Activated T-helper 2 cell treated with anti-CD3 and anti-CD28 coated beads, Interferon-gamma antibody, Interleukin-2, Interleukin-4, amounts not matched to agents 10 μg/mL and 5 μg/mL and 100 μg/mL, durations not matched to agents 14 hours and 24 hours and 36 hours (primary cell): Measurements from ENCODE around the gene AOPEP. TPM values are rescaled to one million over a fixed set of nuclear protein-coding genes. Genes with fewer than 3 reads are reported as not detected.

ENCODE experiments used
- DNase-seq: peaks from one replicate; pipeline ENCODE4 v3.0.0; 2021; ENCODE audit warnings: low spot score
- H3K27ac Mint-ChIP-seq: one replicate; pipeline ENCODE4 v1.8.0; 2021; ENCODE audit warnings: mixed read lengths
- H3K27me3 Mint-ChIP-seq: one replicate; pipeline ENCODE4 v1.8.0; 2021; ENCODE audit warnings: low read depth, mixed read lengths
- H3K36me3 Mint-ChIP-seq: one replicate; pipeline ENCODE4 v1.8.0; 2021; ENCODE audit warnings: low read depth, mixed read lengths
- H3K4me1 Mint-ChIP-seq: one replicate; pipeline ENCODE4 v1.8.0; 2021; ENCODE audit warnings: low read depth, mixed read lengths
- H3K4me3 Mint-ChIP-seq: one replicate; pipeline ENCODE4 v1.8.0; 2021; ENCODE audit warnings: low read depth, mild to moderate bottlenecking, moderate library complexity, mixed read lengths
- H3K9me3 Mint-ChIP-seq: one replicate; pipeline ENCODE4 v1.8.0; 2021; ENCODE audit warnings: mixed read lengths
- intact Hi-C: fragments of 100-400 bp; cut with micrococcal nuclease; formaldehyde crosslinking; loops from one replicate; pipeline ENCODE4 v1.15.1; 2023
- total RNA-seq: library from RNA; stranded (reverse); gene quantifications from 2 replicates; pipeline ENCODE4 v1.2.3, GENCODE V29; 2022

The AOPEP gene
- total RNA-seq, 1 donor from 2014 or later: 24.6 TPM

- Mint-ChIP-seq H3K4me3 (no peak overlapping the region), H3K27me3 (peaks cover 20% of the 10 kb centered on the region), H3K4me1 (peaks cover 5% of the 10 kb centered on the region), H3K9me3 (no peaks in the 10 kb centered on the region), H3K36me3 (peaks cover 3% of the 10 kb centered on the region), H3K27ac (no peak overlapping the region)
- intact Hi-C loops: no loop called here
- DNase-seq: no peak
Measured at GRCh38 chr9:95043826-95044225, 317.3 kb downstream of the AOPEP start.

GRCh38 chr9:95044731-95045508 lies 318.4 kb downstream of the AOPEP start:
- H3K9me3 Mint-ChIP-seq: no peaks in the 10 kb centered on the region
- intact Hi-C loops: no loop called here
- no peak overlapping the region for H3K27ac Mint-ChIP-seq
- H3K4me3 Mint-ChIP-seq: no peak overlapping the region
- H3K27me3 Mint-ChIP-seq: peaks cover 29% of the 10 kb centered on the region
- peaks cover 7% of the 10 kb centered on the region for H3K36me3 Mint-ChIP-seq
- H3K4me1 Mint-ChIP-seq: peaks cover 10% of the 10 kb centered on the region
- no peak for DNase-seq

GRCh38 chr9:95045751-95046150 lies 319.3 kb downstream of the AOPEP start:
- no peak overlapping the region for H3K27ac Mint-ChIP-seq
- no peak for DNase-seq
- peaks cover 33% of the 10 kb centered on the region for H3K27me3 Mint-ChIP-seq
- peaks cover 10% of the 10 kb centered on the region for H3K4me1 Mint-ChIP-seq
- no peak overlapping the region for H3K4me3 Mint-ChIP-seq
- H3K9me3 Mint-ChIP-seq: no peaks in the 10 kb centered on the region
- H3K36me3 Mint-ChIP-seq: peaks cover 7% of the 10 kb centered on the region
- intact Hi-C loops: no loop called here

- Mint-ChIP-seq H3K9me3 (no peaks in the 10 kb centered on the region), H3K27ac (no peak overlapping the region), H3K36me3 (peaks cover 9% of the 10 kb centered on the region), H3K4me1 (peaks cover 10% of the 10 kb centered on the region), H3K4me3 (no peak overlapping the region), H3K27me3 (peaks cover 33% of the 10 kb centered on the region)
- intact Hi-C loops: no loop called here
- no peak for DNase-seq
Measured at GRCh38 chr9:95047452-95048224, 321.1 kb downstream of the AOPEP start.

GRCh38 chr9:95048225-95049087 lies 322.0 kb downstream of the AOPEP start:
- Mint-ChIP-seq H3K27ac (no peak overlapping the region), H3K36me3 (peaks cover 12% of the 10 kb centered on the region), H3K4me1 (peaks cover 10% of the 10 kb centered on the region), H3K4me3 (peak overlapping the region; percentile 76), H3K9me3 (no peaks in the 10 kb centered on the region), H3K27me3 (peaks cover 33% of the 10 kb centered on the region)
- DNase-seq: peak; percentile 23
- intact Hi-C loops: no loop called here

GRCh38 chr9:95049761-95050160 lies 323.3 kb downstream of the AOPEP start:
- peaks cover 10% of the 10 kb centered on the region for H3K4me1 Mint-ChIP-seq
- no peak overlapping the region for H3K4me3 Mint-ChIP-seq
- intact Hi-C loops: no loop called here
- H3K27me3 Mint-ChIP-seq: peaks cover 33% of the 10 kb centered on the region
- no peaks in the 10 kb centered on the region for H3K9me3 Mint-ChIP-seq
- H3K36me3 Mint-ChIP-seq: peaks cover 12% of the 10 kb centered on the region
- DNase-seq: no peak
- H3K27ac Mint-ChIP-seq: no peak overlapping the region

GRCh38 chr9:95053611-95054570 lies 327.4 kb downstream of the AOPEP start:
- intact Hi-C loops: no loop called here
- H3K27ac Mint-ChIP-seq: no peak overlapping the region
- DNase-seq: no peak
- no peaks in the 10 kb centered on the region for H3K9me3 Mint-ChIP-seq
- H3K36me3 Mint-ChIP-seq: peaks cover 8% of the 10 kb centered on the region
- H3K27me3 Mint-ChIP-seq: peaks cover 12% of the 10 kb centered on the region
- H3K4me3 Mint-ChIP-seq: no peak overlapping the region
- peaks cover 7% of the 10 kb centered on the region for H3K4me1 Mint-ChIP-seq

GRCh38 chr9:95055334-95055850 lies 328.9 kb downstream of the AOPEP start:
- no peaks in the 10 kb centered on the region for H3K9me3 Mint-ChIP-seq
- no peak overlapping the region for H3K27ac Mint-ChIP-seq
- intact Hi-C loops: no loop called here
- H3K27me3 Mint-ChIP-seq: peaks cover 2% of the 10 kb centered on the region
- H3K4me1 Mint-ChIP-seq: peaks cover 4% of the 10 kb centered on the region
- no peak for DNase-seq
- peaks cover 7% of the 10 kb centered on the region for H3K36me3 Mint-ChIP-seq
- H3K4me3 Mint-ChIP-seq: no peak overlapping the region

- Mint-ChIP-seq H3K27me3 (no peaks in the 10 kb centered on the region), H3K27ac (no peak overlapping the region), H3K9me3 (no peaks in the 10 kb centered on the region), H3K4me3 (no peak overlapping the region), H3K36me3 (peaks cover 10% of the 10 kb centered on the region), H3K4me1 (peaks cover 4% of the 10 kb centered on the region)
- no peak for DNase-seq
- intact Hi-C loops: no loop called here
Measured at GRCh38 chr9:95055851-95056551, 329.5 kb downstream of the AOPEP start.

GRCh38 chr9:95057101-95057500 lies 330.6 kb downstream of the AOPEP start:
- Mint-ChIP-seq H3K27me3 (no peaks in the 10 kb centered on the region), H3K9me3 (no peaks in the 10 kb centered on the region), H3K4me1 (peaks cover 4% of the 10 kb centered on the region), H3K27ac (no peak overlapping the region), H3K4me3 (no peak overlapping the region), H3K36me3 (peaks cover 10% of the 10 kb centered on the region)
- intact Hi-C loops: no loop called here
- DNase-seq: no peak

GRCh38 chr9:95058121-95058785 lies 331.8 kb downstream of the AOPEP start:
- no peaks in the 10 kb centered on the region for H3K27me3 Mint-ChIP-seq
- H3K4me3 Mint-ChIP-seq: no peak overlapping the region
- no peak overlapping the region for H3K27ac Mint-ChIP-seq
- intact Hi-C loops: no loop called here
- H3K4me1 Mint-ChIP-seq: peaks cover 4% of the 10 kb centered on the region
- H3K9me3 Mint-ChIP-seq: no peaks in the 10 kb centered on the region
- peaks cover 11% of the 10 kb centered on the region for H3K36me3 Mint-ChIP-seq
- no peak for DNase-seq
